HG03095 (cell line): ENCODE data around the gene ASPA.
"Not testable (repeated sequence)": the region's sequence is repeated elsewhere in the genome, so short reads cannot be mapped to it uniquely, and the experiment has no call there.

ENCODE experiments used
- ATAC-seq: cut with Tn5 transposase; IDR thresholded peaks from one replicate; pipeline ENCODE4 v1.9.1; 2021; ENCODE audit warnings: moderate library complexity; ENCODE audit not compliant: unreplicated experiment

ASPA gene

DNA sequence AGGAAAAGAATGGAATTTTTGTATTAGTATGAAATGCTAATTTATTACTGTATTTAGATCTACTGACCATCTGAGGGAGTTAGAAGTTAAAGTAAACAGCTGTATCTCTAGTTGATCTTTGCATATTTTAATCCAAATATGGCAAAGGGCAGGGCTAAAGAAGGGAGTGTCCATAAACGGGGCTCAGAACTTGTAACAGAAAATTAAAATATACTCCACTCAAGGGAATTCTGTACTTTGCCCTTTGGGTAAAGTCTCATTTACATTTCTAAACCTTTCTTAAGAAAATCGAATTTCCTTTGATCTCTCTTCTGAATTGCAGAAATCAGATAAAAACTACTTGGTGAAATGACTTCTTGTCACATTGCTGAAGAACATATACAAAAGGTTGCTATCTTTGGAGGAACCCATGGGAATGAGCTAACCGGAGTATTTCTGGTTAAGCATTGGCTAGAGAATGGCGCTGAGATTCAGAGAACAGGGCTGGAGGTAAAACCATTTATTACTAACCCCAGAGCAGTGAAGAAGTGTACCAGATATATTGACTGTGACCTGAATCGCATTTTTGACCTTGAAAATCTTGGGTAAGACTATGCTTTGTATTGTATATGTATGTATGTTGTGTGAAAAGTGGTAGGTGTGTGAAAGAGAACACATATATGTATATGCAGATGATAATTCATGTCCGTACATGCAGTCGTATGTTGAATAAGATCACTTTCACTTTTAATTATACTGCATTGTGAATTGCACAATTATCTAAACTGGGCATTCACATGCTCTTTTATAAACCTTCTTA lies at the start of gene ASPA:
TSS of gene ASPA (plus strand) at position 186 of the 799 bp plus-strand sequence. CDS start at position 349, 163 bp downstream.
- no peak for ATAC-seq

DNA sequence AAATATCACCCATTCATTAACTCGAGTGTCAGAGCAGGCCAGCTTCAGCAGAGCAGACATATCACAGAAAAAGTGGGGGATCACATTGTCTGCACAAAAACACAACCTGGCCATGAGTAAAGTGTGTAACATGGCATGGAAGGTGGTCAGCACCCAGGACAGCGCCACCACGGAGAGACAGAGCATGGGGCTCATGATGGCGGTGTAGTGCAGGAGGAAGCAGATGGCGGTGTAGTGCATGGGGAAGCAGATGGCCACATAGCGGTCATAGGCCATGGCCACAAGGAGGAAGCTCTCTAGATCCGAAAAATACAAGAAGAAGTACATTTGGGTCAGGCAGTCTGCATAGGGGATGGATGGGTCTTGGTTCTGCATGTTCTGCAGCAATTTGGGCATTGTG lies 42.6 kb upstream of the ASPA start:
- not testable (repeated sequence) for ATAC-seq

DNA sequence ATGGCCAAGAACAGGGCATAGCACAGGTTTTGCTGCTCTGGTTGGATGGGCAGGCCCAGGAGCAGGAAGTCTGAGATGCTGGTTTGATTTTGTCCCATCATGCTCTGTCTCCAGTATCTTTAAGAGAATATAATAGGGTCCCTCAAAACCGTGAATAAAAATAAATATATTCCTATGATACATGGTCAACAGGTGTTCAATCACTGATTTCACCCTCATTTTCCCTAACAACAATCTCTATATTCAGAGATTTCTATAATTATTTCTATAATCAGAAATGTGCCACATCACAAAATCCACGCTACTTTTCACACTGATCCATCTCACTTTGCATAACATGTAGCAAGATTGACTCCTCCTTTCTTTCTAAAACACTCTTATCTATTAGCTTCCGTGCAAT lies 42.1 kb upstream of the ASPA start, which contains the start of gene OR1E2:
TSS of gene OR1E2 (minus strand) at position 101 of the 400 bp plus-strand sequence. CDS start at position 101, 0 bp downstream.
- ATAC-seq = no peak

DNA sequence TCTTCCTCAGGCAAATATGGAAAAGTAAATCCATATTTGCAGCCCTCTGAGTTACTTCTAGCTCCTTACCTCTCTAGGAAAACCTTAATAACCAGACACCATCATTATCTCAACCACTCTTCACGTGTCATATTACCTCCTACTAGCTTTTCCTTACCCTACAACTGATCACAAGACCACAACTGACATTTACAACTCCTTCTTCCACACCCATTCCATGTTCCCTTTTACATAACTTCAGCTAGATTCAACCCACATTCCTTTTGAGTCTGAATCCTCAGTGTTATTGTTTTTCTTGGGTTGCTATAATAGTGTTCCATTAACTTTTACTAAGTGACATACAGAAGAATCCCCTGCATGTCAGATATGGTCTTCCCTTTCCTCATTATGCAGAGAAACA lies 37.4 kb upstream of the ASPA start:
- no peak for ATAC-seq

DNA sequence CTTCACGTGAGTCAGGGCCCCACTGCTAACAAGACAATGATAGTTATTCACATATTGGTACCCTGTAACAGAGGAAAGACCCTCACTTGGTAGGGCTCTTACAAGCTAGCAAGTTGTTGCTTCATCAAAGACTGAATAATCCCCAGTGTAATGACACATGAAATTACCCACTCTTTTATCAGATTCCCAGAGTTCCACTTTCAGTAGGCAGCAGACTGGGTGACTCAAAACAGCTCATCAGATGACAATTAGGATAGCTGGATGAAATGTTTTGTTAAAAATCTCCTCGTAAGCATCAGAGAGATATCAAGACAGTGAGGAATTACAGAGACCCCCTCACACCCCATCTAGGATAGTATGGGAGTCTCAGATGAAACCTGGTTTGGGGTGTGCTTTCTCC lies 35.3 kb upstream of the ASPA start:
- no peak for ATAC-seq

DNA sequence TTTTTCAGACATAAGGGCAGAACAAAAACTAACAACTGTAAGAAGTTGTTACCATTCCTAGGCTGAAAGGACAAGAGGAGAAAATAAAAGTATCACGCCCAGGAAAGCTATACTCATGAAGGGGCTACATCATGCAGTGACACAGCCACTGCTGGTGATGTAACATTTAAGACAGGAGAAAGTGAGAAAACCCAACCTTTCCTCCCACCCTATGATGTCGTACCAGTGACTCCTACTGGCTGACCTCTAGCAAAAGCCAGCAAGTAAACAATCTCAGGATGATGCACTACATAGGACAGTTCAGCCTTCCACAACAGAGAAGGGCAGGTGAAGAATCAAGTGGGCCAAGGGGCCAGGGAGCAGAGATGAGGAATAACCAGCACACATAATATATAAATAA lies 28.2 kb upstream of the ASPA start:
- no peak for ATAC-seq

DNA sequence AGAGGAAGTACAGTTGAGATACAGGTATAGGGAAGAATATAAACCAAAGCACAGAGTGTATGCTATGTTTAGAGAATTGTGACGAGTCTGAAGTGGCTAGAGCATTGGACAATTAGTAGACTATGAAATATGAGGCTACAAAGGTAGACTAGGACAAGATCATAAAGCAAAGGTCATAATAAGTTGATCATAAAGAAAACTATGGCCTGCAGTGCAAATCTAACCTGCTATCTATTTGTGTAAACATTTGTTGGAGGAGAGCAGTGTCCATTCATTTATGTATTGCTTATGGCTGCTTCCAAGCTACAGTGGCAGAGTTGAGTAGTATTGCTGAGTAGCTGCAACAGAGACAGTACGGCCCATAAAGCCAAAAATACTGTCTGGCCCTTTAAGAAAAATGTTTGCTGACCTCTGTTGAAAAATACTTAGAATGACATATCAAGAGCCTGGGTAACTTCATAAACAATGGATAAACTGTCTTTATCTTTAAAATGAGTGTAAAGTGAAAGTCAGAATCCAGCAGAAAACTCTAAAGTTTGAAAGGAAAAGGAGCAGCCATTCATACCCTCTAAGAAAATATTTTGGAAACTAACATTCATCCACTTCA lies 27.6 kb upstream of the ASPA start:
- no peak for ATAC-seq

DNA sequence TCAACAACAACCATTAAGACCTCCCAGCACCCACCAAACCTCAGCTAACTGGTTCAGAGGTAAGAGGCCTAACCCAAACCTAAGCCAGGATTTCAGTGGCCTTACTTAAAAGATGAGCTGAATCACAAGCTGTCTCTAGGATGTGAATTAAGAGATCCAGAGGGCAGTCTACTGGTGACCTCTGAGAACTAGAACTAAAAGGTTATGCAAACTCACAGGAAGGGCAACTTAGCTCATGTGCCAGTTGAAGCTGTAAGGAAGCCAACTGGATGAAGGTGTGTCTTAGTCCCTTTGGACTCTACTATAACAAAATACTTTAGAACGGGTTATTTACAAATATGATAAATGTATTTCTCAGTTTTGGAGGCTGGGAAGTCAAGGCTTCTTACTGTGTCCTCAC lies 9.4 kb upstream of the ASPA start:
- ATAC-seq = not testable (repeated sequence)

DNA sequence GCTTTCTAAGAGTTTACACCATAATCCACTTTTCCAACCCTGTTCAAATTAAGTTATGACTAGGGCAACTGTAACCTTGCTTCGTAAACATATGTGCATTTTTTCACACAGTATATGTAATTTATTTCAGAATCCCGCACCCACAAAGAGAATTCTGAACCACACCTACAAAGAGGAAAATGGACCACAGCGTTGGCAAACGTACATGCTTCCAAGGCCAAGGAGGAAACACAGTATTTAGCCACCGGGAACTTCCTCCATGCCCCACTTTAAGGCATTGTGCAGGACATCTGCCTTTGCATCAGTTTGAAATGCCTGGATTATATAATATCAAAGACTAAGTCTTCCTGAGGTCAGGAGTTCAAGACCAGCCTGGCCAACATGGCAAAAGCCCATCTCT lies 6.3 kb upstream of the ASPA start:
- no peak for ATAC-seq

DNA sequence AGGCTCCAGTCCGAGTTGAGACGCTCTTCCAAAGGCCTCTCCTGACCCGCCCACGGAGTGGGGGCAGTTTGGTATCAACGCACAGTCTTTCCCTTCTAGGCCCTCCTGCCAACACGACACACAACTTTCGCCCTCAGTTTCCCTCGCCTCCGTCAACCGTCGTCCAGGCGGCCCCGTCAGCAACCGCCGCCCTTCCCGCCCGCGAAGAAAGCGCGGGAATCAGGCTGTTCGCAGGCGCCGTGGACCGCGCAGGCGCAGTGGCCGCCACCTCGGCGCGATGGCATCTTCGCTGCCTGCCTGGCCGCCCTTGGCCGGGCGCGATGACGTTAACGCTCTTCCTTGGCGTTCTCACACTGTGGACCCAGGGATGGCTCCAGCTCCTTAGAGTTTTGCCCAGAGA lies 4.2 kb upstream of the ASPA start, which contains the start of gene SPATA22:
TSS of gene SPATA22 (minus strand) at position 221 of the 400 bp plus-strand sequence. CDS start 2,494 bp downstream, outside the sequence.
- no peak for ATAC-seq

DNA sequence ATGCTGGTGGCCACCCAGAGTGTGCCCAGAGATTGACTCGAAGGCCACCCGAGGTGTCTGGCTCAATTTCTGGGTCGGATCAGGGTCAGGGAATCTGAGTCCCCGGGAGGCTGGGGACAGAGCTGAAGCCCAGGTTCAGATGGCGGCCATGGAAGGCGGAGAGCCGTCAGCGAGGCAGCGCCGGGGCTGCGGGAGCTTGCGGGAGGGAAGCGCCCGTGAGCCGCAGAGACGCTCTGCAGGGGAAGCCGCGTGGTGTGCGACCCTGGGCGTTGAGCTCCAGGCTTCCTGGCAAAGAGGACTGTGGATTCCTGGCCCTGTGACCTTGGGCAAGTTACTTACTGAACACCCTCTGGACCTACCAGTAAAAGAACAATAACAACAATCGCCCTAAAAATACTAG lies 3.7 kb upstream of the ASPA start:
- ATAC-seq = no peak

DNA sequence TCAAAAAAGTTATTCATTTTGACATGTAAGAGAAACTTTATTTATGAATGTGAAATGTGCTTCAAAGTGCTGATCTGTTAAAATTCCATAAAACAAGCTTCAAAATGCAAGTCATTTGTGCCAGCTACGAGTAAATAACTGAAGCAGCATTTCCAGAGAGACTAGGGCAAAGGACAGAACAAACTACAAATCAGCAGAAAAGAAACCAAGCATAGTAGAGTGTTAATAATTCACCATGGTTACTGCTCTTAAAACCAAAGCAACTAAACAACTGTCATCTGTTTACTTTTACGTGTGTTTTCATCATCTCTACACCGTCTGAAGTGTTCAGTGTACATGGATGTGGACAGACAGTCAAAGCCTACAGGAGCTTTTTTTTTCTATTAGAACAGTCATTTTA lies 1.6 kb upstream of the ASPA start:
- ATAC-seq = no peak

DNA sequence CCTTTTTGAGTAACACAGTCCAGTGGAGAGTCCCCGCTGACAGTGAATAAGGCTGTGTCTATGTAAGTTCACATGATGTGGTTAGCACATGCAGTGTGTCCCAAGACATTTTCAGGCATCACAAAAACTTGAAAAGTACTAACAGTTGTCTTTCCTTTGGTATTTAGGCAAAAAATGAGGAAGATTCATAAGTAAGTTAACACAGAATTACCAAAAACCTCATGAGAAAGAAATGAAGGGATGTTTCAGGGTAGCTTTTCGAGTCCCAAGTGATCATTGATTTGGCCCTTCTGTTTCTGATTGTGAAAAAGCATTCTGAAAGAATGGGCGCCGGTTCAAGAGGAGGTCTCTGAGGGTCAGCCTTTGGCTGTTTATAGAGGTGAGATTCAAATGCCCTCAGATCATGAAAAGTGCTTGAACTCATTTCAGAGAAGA lies 529 bp upstream of the ASPA start:
- ATAC-seq = no peak

DNA sequence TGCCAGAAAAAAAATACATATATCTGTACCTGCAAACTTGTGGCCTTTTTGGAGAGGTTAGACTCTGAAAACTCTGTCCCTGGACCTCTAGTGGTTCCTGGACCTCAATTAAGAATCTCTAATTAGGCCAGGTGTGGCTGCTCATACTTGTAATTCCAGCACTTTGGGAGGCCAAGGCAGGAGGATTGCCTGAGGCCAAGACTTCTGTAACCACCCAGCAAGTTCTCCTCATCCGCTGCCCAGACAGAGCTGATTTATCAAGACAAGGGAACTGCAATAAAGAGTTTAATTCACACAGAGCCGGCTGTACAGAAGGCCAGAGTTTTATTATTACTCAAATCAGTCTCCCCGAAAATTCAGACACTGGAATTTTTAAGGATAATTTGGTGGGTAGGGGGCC lies 4.2 kb downstream of the ASPA start:
- ATAC-seq = no peak

DNA sequence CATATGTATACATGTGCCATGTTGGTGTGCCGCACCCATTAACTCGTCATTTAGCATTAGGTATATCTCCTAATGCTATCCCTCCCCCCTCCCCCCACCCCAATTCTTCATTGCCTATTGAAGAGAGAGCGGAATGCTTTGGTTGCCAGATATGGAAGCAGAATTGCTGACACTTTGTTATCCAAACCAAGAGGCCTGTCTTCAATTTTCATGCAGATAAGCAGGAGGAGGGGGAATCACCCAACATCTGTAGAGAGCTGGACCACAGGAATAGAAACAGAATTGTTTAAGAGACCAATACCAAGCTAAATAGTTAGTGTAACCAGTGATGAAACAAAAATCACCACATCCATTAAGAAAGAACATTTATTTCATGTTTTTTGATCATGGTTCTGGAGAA lies 7.1 kb downstream of the ASPA start:
- ATAC-seq = no peak

DNA sequence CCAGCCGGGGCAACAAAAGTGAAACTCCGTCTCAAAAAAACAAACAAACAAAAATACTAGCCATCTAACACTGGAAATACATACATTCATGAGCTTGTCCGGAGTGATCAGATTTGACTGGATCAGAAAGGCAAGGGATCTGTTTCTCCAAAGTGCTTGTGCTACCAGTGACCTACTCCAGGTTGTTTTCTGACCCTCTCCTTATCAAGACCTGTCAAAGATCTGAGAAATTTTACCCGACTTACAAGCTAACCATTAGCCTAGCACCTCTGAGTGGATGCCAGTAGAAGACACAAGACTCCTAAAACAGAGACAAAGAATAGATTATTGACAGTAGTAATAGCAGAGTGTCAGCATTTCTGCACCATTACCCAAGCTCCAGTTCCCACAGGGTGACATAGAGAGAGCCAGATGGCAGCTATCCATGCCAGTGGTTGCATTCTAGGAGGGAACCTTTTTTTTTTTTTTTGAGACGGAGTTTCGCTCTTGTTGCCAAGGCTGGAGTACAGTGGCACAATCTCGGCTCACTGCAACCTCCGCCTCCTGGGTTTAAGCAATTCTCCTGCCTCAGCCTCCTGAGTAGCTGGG lies 9.8 kb downstream of the ASPA start:
- ATAC-seq = no peak

DNA sequence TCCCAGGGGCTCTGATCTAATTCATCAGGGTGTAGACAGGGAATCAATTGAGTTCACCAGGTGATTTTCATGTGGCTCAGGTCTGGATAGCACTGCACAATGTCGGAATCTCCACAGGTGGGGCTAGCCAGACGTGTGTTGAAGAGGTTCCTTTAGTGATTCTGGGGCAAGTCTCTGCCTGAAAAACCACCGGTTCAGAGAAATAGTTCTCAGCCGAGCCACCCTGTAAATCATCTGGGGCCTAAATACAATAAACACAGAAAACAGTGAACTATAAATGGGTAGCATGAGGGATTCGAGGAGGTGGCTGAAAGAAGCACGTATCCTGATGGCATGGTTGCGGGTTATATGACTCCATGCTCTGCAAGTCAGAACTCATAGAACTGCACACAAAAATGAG lies 21.3 kb downstream of the ASPA start:
- ATAC-seq = no peak

DNA sequence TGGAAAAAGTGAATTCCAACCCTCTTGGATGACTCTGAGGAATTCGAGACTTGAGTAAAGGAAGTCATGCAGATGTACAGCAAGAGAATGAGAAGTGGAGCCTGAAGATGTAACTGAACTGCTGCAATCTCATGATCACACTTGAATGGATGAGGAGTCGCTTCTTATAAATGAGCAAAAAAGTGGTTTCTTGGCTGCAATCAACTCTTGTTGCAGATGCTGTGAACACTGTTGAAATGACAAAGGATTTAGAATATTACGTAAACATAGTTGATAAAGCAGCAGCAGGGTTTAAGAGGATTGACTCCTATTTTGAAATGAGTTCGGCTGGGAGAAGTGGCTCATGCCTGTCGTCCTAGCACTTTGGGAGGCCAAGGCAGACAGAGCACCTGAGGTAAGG lies 25.5 kb downstream of the ASPA start:
- no peak for ATAC-seq

DNA sequence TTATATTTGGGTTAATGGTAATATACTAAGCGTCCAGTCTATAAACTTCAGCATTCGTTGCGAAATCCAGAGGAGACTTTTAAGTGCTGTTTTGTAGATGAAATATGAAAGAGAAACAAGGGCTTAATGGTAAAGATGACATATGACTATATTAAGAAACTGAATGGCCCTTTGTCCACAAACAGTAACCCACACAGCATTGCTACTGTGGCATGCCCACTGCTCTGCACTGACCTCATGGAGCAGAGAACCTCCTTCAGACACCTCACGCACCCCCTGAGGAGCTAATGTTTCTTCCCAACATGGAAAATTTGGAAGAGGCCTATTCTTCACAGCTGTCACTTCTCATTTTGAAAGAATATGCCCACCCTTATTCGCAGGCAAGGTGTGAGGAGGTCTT lies 26.7 kb downstream of the ASPA start:
- ATAC-seq = no peak

DNA sequence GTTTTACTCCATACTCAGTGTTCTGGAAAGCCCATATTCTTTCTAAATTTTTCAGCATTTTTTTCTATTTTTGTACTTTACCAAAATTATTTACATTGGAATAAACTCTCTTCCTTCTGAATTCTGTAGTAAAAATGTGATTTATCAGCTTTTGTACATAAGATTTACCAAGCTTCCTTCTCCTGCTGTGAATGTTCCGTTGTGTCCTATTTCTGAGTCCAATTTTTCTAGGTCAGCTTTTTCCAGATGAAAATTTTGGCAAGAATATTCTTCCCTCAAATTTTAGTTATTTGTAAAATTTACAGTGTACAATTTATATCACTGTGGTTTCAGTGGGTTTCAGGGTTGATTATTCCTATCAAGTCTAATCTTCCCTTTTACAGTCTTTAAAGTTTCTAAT lies 27.5 kb downstream of the ASPA start:
- no peak for ATAC-seq

DNA sequence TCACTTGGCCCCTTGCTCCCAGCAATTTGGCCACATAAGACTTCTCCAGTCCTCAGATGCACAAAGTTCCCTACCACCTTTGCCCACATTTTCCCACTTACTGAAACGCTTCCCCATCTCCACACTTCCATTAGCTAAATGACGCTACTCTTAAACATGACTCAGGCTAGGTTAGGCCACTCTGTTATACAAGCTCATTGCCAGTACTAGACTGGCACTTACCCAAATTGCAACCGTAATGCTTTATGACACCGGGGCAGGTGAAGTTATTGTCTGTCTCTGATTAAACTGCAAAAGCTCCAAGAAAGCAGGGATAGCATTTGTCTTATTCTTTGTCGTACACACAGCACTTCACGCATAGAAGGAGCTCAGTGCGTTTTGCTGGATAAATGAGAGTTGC lies 29.2 kb downstream of the ASPA start:
- ATAC-seq = no peak

DNA sequence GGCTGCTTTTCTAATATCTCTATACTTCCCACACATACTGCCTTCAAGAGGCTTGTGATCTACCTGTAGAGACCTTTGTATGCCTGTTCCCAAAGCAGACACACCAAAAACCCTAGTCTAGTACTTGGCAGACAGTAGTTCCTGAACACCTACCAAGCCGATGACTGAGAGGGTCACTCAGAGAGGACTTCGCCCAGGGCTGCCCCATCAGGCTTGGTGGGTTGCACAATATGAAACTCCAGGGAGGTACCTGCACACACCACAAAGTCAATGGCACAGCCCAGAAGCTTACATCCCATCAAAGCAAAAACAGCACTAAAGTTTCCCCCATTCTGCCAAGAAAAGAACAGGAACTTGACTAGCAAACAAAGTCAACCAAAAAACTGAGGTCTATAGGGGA lies 30.3 kb downstream of the ASPA start:
- ATAC-seq = no peak
